Right lobe of liver (tissue), 6 donors: Measurements from ENCODE around the gene PRKACA. TPM values are rescaled to one million over a fixed set of nuclear protein-coding genes. Genes with fewer than 3 reads are reported as not detected.

Source experiments
- ATAC-seq, 4 donors: fragments of 200-7000 bp; cut with Tn5 transposase; one replicate each; pipeline ENCODE4 v1.9.1; 2020; ENCODE audit warnings: mild to moderate bottlenecking in 4 of 4, moderate library complexity in 4 of 4
- DNase-seq, 3 donors: peaks; one replicate each; pipeline ENCODE4 v3.0.0-alpha.2; 2020
- H3K27ac ChIP-seq, 3 donors: fragments of 200-600 bp; one replicate each; pipeline ENCODE4 v1.8.0; 2022
- H3K27me3 ChIP-seq, 2 donors: fragments of 200-600 bp; one replicate each; pipeline ENCODE4 v1.8.0; 2022
- H3K36me3 ChIP-seq, 4 donors: fragments of 200-600 bp; sonication (generic) in 1 of 4; one replicate each; pipeline versions ENCODE4 v1.5.1 to v1.8.0; 2017 to 2022; ENCODE audit warnings: control low read depth in 1 of 4
- H3K4me1 ChIP-seq, 4 donors: fragments of 200-600 bp; sonication (generic) in 1 of 4; one replicate each; pipeline versions ENCODE4 v1.5.1 to v1.8.0; 2017 to 2022; ENCODE audit warnings: control low read depth in 1 of 4
- H3K4me3 ChIP-seq, 3 donors: fragments of 200-600 bp; one replicate each; pipeline ENCODE4 v1.8.0; 2022
- H3K9me3 ChIP-seq, 4 donors: fragments of 200-600 bp; sonication (generic) in 1 of 4; one replicate each; pipeline versions ENCODE4 v1.5.1 to v1.8.0; 2017 to 2022; ENCODE audit warnings: control low read depth in 1 of 4
- CTCF ChIP-seq, 4 donors: fragments of 200-600 bp in 3 of 4; fragments of 450-650 bp in 1 of 4; IDR thresholded peaks; one replicate each; pipeline versions ENCODE4 v1.5.1 to v1.8.0; 2016 to 2022; ENCODE audit warnings: antibody characterized with exemption in 4 of 4, mild to moderate bottlenecking in 2 of 4
- POLR2A ChIP-seq: fragments of 450-650 bp; IDR thresholded peaks from one replicate; pipeline ENCODE4 v1.6.1; 2017; ENCODE audit warnings: antibody characterized with exemption, mild to moderate bottlenecking
- WGBS: methylation state at CpG from one replicate; pipeline ENCODE4 v1.1.6; 2018; ENCODE audit warnings: low coverage, low lambda C conversion rate; ENCODE audit not compliant: insufficient coverage; ENCODE audit errors: missing lambda C conversion rate; 5-methylcytosine and 5-hydroxymethylcytosine counted together
- intact Hi-C, 2 donors: fragments of 100-400 bp; cut with DNase I; formaldehyde crosslinking; loops; one replicate each; pipeline versions ENCODE4 v1.11.2 to v1.14.1; 2022
- total RNA-seq, 6 experiments: library from RNA; depleted of rRNA in 2 of 6; stranded (reverse); fragments of >200 nt in 2 of 6; fragmentation: NEBNext Ultra II Directional in 3 of 6; extraction: Animal tissue kit (Norgen Biotek cat#: 25700) in 3 of 6; gene quantifications; one replicate each; pipeline versions ENCODE4 v1.1.0 to v1.2.4, GENCODE V29; 2016 to 2023
- donor health status: DM: no; HTN: yes; CAD: no.
- donor health status: DM: no; HTN: no; CAD: no.
- donor health status: DM: no; HTN: no; CAD: no.
- donor health status: DM: no; HTN: yes; CAD: no.
- donor health status: DM: no; HTN: yes; CAD: no.

PRKACA gene
- total RNA-seq, 6 experiments from 2014 or later, result 54.8 to 87.5 (median 63.1) TPM

GRCh38 chr19:14097532-14098151 is 19.9 kb downstream of the PRKACA start:
- Histone ChIP-seq H3K4me1 (no peaks in the 10 kb centered on the region), H3K27ac (no peak overlapping the region), H3K27me3 (no peaks in the 10 kb centered on the region), H3K36me3 (peaks cover 0 to 53% (median 12%) of the 10 kb centered on the region in 4 donors), H3K4me3 (no peak overlapping the region), H3K9me3 (peaks cover 0 to 4% (median 0%) of the 10 kb centered on the region in 4 donors)
- TF ChIP-seq CTCF (IDR thresholded peaks at IDR 0.05) (peak; percentile 16 to 34 (median 22)), POLR2A (no peak)
- peak; percentile 36 to 54 (median 44) for ATAC-seq
- intact Hi-C loops, result no loop called here
- 55% methylated on average over 9 of the region's 21 CpGs for WGBS
- no peak for DNase-seq

GRCh38 chr19:14096272-14096992 is 21.1 kb downstream of the PRKACA start:
- no peak overlapping the region for H3K27ac ChIP-seq
- WGBS, result 92% methylated on average over 6 of the region's 11 CpGs
- intact Hi-C loops, result no loop called here
- H3K27me3 ChIP-seq, result no peaks in the 10 kb centered on the region
- H3K4me1 ChIP-seq, result no peaks in the 10 kb centered on the region
- no peak overlapping the region for H3K4me3 ChIP-seq
- peak in 2 of 4 donors; percentile 27 to 32 for ATAC-seq
- no peak for DNase-seq
- peaks cover 0 to 41% (median 8%) of the 10 kb centered on the region in 4 donors for H3K36me3 ChIP-seq
- TF ChIP-seq POLR2A, result no peak
- peak in 2 of 4 donors; percentile 11 for TF ChIP-seq CTCF (IDR thresholded peaks at IDR 0.05)
- H3K9me3 ChIP-seq, result peaks cover 0 to 4% (median 0%) of the 10 kb centered on the region in 4 donors

- WGBS, result 76% methylated on average over 7 of the region's 7 CpGs
Measured at GRCh38 chr19:14094854-14095253, 22.7 kb downstream of the PRKACA start.

More at GRCh38 chr19:14094854-14095253, 22.7 kb downstream of the PRKACA start:
- Histone ChIP-seq H3K36me3 (peaks cover 0 to 28% (median 1%) of the 10 kb centered on the region in 4 donors), H3K27me3 (no peaks in the 10 kb centered on the region), H3K9me3 (peaks cover 0 to 4% (median 0%) of the 10 kb centered on the region in 4 donors), H3K4me1 (no peaks in the 10 kb centered on the region), H3K27ac (no peak overlapping the region), H3K4me3 (no peak overlapping the region)
- DNase-seq, result no peak
- intact Hi-C loops, result no loop called here
- ATAC-seq, result no peak
- no peak for TF ChIP-seq CTCF (IDR thresholded peaks at IDR 0.05)
- no peak for TF ChIP-seq POLR2A
